Activated naive CD4-positive, alpha-beta T cell treated with Interleukin-2 at 50 U/mL for 16 hours (primary cell): ENCODE data around the gene ATP6V0A4.
A peak's percentile ranks its signal among the peaks of the same experiment; 100 is the strongest.
"Not testable (repeated sequence)": the region's sequence is repeated elsewhere in the genome, so short reads cannot be mapped to it uniquely, and the experiment has no call there.

Experiments used
- DNase-seq: peaks from one replicate; pipeline ENCODE4 v3.0.0-alpha.2; 2020

ATP6V0A4 gene

GRCh38 chr7:138801256-138801655 is 3.3 kb upstream of the ATP6V0A4 start:
- no peak for DNase-seq

GRCh38 chr7:138799336-138800000 is 1.5 kb upstream of the ATP6V0A4 start:
- DNase-seq, result no peak

- no peak for DNase-seq
These were observed 840 bp upstream of the ATP6V0A4 start for GRCh38 chr7:138798836-138799235.

- not testable (repeated sequence) for DNase-seq
These were observed 950 bp downstream of the ATP6V0A4 start for GRCh38 chr7:138797046-138797445.

- no peak for DNase-seq
These were observed 1.9 kb downstream of the ATP6V0A4 start for GRCh38 chr7:138796038-138796615.

GRCh38 chr7:138785587-138786437 is 12.2 kb downstream of the ATP6V0A4 start:
- DNase-seq, result no peak

GRCh38 chr7:138784692-138785091 is 13.3 kb downstream of the ATP6V0A4 start:
- DNase-seq, result no peak

- DNase-seq, result no peak
These were observed 17.0 kb downstream of the ATP6V0A4 start for GRCh38 chr7:138781004-138781403.

GRCh38 chr7:138776166-138776833 is 21.7 kb downstream of the ATP6V0A4 start:
- DNase-seq, result no peak

GRCh38 chr7:138773817-138774216 is 24.2 kb downstream of the ATP6V0A4 start:
- no peak for DNase-seq

GRCh38 chr7:138773176-138773575 is 24.8 kb downstream of the ATP6V0A4 start:
- DNase-seq, result no peak

GRCh38 chr7:138770904-138771303 is 27.1 kb downstream of the ATP6V0A4 start:
- no peak for DNase-seq

- no peak for DNase-seq
These were observed 29.8 kb downstream of the ATP6V0A4 start for GRCh38 chr7:138768241-138768640.

GRCh38 chr7:138756591-138757242 is 41.3 kb downstream of the ATP6V0A4 start:
- DNase-seq, result no peak

- no peak for DNase-seq
These were observed 42.0 kb downstream of the ATP6V0A4 start for GRCh38 chr7:138755842-138756590.

GRCh38 chr7:138755331-138755747 is 42.7 kb downstream of the ATP6V0A4 start:
- DNase-seq, result no peak

- DNase-seq, result no peak
These were observed 44.4 kb downstream of the ATP6V0A4 start for GRCh38 chr7:138753610-138754009.

- DNase-seq, result no peak
These were observed 44.9 kb downstream of the ATP6V0A4 start for GRCh38 chr7:138753150-138753518.

- peak; percentile 88 for DNase-seq
These were observed 45.4 kb downstream of the ATP6V0A4 start for GRCh38 chr7:138752518-138753149.

- DNase-seq, result no peak
These were observed 47.0 kb downstream of the ATP6V0A4 start for GRCh38 chr7:138750901-138751464.

- no peak for DNase-seq
These were observed 47.5 kb downstream of the ATP6V0A4 start for GRCh38 chr7:138750473-138750872.
